Prostate gland (tissue), 2 donors: Measurements from ENCODE around the gene HNF4A.

ENCODE experiments used
- POLR2A ChIP-seq: fragments of 450-650 bp; IDR thresholded peaks from one replicate; pipeline ENCODE4 v1.6.1; 2016; ENCODE audit warnings: antibody characterized with exemption, mild to moderate bottlenecking
- TF ChIP-seq, protein P1 (sequence below), 4 experiments: fragments of 200-600 bp in 2 of 4; fragments of 450-650 bp in 2 of 4; sonication (generic) in 2 of 4; IDR thresholded peaks; 1 replicate in 3 of 4; 2 replicates in 1 of 4; pipeline ENCODE4 v1.5.1; 2016 to 2019; ENCODE audit warnings: antibody characterized with exemption in 4 of 4, mild to moderate bottlenecking in 2 of 4, moderate library complexity in 2 of 4

DNA sequence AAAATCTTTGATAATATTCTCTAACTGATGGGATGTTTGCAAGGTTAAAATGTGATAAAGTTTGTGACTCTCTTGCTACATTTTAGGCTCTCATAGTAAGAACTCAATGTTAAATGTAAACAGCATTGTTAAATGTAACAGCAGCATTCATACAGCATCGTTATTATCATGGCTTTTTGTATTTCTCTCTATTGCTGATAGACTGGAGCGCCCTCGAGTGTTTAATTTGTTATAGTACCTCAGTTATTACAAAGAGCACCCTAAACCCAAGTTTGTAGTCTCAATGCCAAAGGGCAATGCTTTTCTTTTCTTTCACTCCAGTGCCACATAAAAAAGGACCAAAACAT, 105.3 kb downstream of the HNF4A start:
- TF ChIP-seq, protein P1, sequence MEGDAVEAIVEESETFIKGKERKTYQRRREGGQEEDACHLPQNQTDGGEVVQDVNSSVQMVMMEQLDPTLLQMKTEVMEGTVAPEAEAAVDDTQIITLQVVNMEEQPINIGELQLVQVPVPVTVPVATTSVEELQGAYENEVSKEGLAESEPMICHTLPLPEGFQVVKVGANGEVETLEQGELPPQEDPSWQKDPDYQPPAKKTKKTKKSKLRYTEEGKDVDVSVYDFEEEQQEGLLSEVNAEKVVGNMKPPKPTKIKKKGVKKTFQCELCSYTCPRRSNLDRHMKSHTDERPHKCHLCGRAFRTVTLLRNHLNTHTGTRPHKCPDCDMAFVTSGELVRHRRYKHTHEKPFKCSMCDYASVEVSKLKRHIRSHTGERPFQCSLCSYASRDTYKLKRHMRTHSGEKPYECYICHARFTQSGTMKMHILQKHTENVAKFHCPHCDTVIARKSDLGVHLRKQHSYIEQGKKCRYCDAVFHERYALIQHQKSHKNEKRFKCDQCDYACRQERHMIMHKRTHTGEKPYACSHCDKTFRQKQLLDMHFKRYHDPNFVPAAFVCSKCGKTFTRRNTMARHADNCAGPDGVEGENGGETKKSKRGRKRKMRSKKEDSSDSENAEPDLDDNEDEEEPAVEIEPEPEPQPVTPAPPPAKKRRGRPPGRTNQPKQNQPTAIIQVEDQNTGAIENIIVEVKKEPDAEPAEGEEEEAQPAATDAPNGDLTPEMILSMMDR (IDR thresholded peaks at IDR 0.05): peak in 3 of 4 experiments; percentile 15 to 49 (median 31)
- TF ChIP-seq POLR2A: no peak
